Daoy (cell line): ENCODE data around the gene KRT9. TPM values are rescaled to one million over a fixed set of nuclear protein-coding genes. Genes with fewer than 3 reads are reported as not detected.
"Not testable (repeated sequence)": the region's sequence is repeated elsewhere in the genome, so short reads cannot be mapped to it uniquely, and the experiment has no call there.

Source experiments
- DNase-seq: peaks from one replicate; pipeline ENCODE4 v3.0.0-alpha.2; 2015; ENCODE audit warnings: low read depth
- total RNA-seq: library from RNA; depleted of rRNA; stranded (reverse); fragments of >200 nt; shearing (Covaris generic); gene quantifications from 2 replicates; pipeline ENCODE4 v1.2.3, GENCODE V29; 2014; rRNA removed

The KRT9 gene
- not detected in 2 replicates for total RNA-seq

- DNase-seq: no peak
Measured at GRCh38 chr17:41571561-41572434, at the start of gene KRT9. TSS of gene KRT9 (minus strand) at chr17:41572059. CDS start at chr17:41571992, 67 bp downstream.

- DNase-seq: not testable (repeated sequence)
Measured at GRCh38 chr17:41621435-41621817, 49.6 kb upstream of the KRT9 start.

- DNase-seq: no peak
Measured at GRCh38 chr17:41620583-41621434, 49.0 kb upstream of the KRT9 start.

GRCh38 chr17:41619927-41620582 lies 48.2 kb upstream of the KRT9 start:
- not testable (repeated sequence) for DNase-seq

GRCh38 chr17:41619036-41619926 lies 47.4 kb upstream of the KRT9 start:
- no peak for DNase-seq

- peak; percentile 25 for DNase-seq
Measured at GRCh38 chr17:41618341-41619035, 46.6 kb upstream of the KRT9 start.

GRCh38 chr17:41617698-41618097 lies 45.8 kb upstream of the KRT9 start:
- DNase-seq: no peak

- DNase-seq: no peak
Measured at GRCh38 chr17:41617136-41617535, 45.3 kb upstream of the KRT9 start.

GRCh38 chr17:41616486-41616885 lies 44.6 kb upstream of the KRT9 start:
- not testable (repeated sequence) for DNase-seq

GRCh38 chr17:41615454-41615853 lies 43.6 kb upstream of the KRT9 start:
- peak; percentile 35 for DNase-seq

- not testable (repeated sequence) for DNase-seq
Measured at GRCh38 chr17:41614767-41615166, 42.9 kb upstream of the KRT9 start.

- DNase-seq: no peak
Measured at GRCh38 chr17:41614098-41614497, 42.2 kb upstream of the KRT9 start.

- no peak for DNase-seq
Measured at GRCh38 chr17:41613277-41614082, 41.6 kb upstream of the KRT9 start.

GRCh38 chr17:41612376-41613160 lies 40.7 kb upstream of the KRT9 start, which contains the start of gene KRT16:
TSS of gene KRT16 (minus strand) at chr17:41612767. CDS start at chr17:41612688, 79 bp downstream.
- peak; percentile 77 for DNase-seq

GRCh38 chr17:41610965-41611640 lies 39.2 kb upstream of the KRT9 start:
- no peak for DNase-seq

- not testable (repeated sequence) for DNase-seq
Measured at GRCh38 chr17:41610061-41610517, 38.2 kb upstream of the KRT9 start.

- not testable (repeated sequence) for DNase-seq
Measured at GRCh38 chr17:41606930-41607329, 35.1 kb upstream of the KRT9 start.

- no peak for DNase-seq
Measured at GRCh38 chr17:41602524-41602923, 30.7 kb upstream of the KRT9 start.
